NCI-H1048 (cell line): ENCODE results near the gene SLC2A4RG.

Experiments
- DNase-seq: peaks from one replicate; lab custom pipeline; 2025; lab: John Stamatoyannopoulos, UW

SLC2A4RG gene, protein sequence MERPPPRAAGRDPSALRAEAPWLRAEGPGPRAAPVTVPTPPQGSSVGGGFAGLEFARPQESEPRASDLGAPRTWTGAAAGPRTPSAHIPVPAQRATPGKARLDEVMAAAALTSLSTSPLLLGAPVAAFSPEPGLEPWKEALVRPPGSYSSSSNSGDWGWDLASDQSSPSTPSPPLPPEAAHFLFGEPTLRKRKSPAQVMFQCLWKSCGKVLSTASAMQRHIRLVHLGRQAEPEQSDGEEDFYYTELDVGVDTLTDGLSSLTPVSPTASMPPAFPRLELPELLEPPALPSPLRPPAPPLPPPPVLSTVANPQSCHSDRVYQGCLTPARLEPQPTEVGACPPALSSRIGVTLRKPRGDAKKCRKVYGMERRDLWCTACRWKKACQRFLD

DNA sequence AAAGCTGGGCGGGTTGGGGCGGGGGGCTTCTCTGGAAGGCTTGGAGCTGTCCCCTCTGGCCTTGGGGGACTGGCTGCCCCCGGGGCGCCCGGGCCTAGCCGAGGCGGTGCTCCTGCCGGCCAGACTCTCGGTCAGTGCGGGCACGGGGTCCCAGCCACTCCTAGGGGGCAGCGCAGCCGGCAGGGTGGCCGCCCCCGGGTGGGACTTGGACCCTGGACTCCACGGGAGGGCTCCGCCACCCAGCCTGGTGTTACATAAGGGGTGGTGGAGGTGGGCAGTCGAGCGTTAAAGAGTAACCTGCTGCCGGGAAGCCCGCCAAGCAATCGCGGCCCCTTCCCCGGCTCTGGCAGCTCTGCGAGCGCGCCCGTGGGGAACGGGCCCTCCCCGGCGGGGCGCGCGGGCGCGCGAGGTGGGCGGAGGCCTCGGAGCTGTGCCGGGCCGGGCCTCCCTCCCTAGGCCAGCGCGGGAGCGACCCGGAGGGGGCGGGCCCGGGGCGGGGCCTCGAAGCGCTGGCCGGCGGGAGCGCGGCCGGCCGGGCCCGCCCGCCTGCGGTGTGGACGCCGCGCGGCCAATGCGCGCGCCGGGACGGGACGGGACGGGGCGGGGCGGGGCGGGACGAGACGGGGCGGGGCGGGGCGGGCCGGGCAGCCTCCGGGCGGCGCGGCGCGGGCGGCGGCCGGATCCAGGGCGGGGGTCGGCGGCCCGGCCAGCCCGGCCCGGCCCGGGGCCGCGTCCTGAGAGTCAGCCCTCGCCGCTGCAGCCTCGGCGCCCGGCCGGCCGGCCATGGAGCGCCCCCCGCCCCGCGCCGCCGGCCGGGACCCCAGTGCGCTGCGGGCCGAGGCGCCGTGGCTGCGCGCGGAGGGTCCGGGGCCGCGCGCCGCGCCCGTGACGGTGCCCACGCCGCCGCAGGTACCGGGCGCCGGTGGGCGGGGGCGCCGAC, at the start of gene SLC2A4RG:
Gene SLC2A4RG, plus strand, starts transcription at position 647 of the 940 bp plus-strand sequence. Its CDS starts 137 bp downstream, at position 784.
- peak; percentile 47 for DNase-seq

DNA sequence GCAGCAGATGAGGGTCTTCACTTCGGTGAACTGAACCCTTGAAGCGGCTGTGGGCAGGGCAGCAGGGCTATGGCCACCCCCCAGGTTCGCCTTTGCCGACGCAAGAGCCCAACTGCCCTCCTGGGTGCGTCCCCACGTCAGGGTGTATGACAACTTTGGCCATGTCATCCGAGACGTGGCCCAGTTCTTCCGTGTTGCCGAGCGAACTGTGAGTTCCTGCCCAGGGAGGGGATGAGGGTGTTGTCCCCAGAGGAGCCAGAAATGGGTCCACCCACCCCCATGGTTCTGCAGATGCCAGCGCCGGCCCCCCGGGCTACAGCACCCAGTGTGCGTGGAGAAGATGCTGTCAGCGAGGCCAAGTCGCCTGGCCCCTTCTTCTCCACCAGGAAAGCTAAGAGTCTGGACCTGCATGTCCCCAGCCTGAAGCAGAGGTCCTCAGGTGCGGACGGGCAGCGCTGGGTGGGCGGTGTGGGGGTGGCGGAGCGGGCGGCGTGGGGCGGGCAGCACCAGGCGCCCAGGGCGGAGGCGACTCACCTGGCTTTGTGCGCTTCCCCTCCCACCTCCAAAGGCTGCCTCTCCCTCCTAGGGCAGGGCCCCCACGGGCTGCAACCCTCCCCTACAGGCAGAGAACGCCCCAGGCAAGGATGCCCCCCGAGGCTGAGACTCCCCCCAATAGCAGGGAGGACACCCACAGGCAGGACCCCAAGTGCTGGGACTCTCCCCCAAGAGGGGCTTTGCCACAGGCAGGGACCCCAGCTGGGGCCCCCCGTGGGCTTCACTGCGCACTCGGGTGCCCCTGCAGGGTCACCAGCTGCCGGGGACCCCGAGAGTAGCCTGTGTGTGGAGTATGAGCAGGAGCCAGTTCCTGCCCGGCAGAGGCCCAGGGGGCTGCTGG, 49.3 kb upstream of the SLC2A4RG start:
- DNase-seq: no peak

DNA sequence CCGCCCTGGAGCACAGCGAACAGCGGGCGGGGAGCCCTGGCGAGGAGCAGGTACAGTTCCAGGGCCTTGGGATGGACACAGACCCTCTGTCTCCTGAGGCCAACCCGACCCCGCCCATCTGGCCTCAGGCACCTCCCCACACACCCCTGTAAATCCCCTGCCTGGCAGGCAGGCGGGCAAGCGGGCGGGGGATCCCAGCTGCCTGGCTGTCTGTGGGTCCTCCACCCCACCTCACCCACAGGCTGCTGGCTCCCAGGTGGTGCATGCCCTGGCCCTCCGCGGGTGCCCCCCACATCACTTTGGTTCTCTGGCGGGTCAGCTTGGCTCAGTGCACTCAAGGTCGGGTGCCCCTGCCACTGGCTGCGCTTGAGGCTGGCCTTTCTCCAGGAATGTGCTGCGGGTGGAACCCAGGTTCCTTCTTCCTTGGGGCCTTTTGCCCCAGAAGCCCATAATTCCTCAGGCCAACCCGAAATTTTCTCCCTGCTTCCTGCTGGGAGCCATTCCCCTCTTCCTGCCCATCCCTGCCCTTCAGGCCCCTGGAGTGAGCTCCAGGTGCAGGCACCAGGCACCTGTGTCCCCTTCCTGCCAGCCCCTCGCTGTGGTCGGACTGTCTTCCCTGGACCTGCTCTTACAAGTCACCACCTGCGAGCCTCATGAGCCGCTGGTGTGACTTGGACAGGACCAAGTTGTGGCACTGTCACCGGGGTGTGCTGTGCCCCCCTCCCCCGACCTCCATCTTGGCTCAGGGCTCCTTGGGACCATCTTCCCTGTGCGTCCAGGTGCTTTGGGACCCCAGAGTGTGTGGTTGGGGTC, 48.5 kb upstream of the SLC2A4RG start:
- DNase-seq: no peak

DNA sequence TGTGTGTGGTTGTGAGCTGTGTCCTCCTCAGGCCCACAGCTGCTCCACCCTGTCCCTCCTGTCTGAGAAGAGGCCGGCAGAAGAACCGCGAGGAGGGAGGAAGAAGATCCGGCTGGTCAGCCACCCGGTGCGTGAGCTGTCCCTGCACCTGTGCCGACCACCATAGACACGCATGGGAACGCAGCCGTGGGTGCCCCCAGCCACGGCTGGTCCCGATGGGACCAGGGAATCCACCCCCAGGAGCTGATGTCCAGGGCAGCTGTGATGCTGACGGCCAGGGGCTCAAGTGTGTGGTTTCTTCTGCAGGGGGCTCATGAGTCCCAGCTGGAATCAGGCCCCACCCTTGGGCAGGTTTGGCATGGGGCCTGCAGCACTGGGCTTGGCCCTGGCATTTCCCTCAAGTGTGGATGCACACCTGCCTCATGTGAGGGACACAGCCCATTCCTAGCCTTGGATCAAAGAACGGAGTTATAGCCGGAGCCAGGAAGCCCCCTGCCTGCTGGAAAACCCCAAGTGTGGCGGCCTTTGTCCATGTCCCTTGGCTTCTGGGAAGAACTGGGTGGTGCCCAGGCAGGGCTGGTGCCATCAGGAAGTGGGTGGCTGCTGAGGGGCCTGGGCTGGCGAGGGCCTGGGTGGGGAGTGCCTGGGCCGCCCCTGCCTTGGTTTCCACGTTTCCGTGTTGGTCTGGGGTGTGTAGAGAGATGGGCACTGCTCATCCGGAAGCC, 47.7 kb upstream of the SLC2A4RG start:
- no peak for DNase-seq

DNA sequence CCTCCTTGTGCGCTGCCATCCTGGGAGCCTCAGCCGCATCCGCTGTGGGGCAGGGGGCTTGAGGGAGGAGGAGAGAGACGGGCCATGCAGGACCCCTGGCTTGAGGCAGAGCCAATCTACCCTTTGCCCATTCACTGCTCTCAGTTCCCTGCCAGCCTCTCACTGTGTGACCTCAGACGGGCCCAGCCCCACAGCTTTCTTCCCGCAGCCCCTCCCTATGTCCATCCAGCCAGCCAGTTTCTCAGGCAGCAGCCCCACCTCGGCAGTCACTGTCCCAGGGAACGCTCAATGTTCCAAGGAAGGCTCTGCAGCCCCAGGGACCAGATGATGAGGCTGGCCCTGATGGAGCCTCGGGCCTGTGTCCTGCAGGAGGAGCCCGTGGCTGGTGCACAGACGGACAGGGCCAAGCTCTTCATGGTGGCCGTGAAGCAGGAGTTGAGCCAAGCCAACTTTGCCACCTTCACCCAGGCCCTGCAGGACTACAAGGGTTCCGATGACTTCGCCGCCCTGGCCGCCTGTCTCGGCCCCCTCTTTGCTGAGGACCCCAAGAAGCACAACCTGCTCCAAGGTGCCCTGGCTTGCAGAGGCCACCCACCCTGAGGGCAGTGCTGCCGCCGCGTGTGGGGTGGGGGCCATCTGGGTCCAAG, 47.0 kb upstream of the SLC2A4RG start:
- DNase-seq: no peak

DNA sequence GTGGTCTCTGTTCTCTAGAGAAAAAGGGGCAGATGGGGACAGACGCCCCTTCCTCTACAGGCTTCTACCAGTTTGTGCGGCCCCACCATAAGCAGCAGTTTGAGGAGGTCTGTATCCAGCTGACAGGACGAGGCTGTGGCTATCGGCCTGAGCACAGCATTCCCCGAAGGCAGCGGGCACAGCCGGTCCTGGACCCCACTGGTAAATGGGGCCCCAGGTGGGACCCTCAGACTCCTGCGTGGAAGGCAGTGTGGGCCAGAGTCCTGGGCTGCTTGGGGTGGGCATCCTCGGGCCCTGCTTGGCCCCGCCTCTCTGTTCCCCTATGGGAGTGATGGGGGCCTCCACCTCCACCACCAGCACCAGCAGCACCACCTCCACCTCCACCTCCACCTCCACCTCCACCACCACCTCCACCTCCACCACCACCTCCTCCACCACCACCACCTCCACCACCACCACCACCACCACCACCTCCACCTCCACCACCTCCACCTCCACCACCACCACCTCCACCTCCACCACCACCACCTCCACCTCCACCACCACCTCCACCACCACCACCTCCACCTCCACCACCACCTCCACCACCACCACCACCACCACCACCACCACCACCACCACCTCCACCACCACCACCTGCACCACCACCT, 46.4 kb upstream of the SLC2A4RG start:
- no peak for DNase-seq

DNA sequence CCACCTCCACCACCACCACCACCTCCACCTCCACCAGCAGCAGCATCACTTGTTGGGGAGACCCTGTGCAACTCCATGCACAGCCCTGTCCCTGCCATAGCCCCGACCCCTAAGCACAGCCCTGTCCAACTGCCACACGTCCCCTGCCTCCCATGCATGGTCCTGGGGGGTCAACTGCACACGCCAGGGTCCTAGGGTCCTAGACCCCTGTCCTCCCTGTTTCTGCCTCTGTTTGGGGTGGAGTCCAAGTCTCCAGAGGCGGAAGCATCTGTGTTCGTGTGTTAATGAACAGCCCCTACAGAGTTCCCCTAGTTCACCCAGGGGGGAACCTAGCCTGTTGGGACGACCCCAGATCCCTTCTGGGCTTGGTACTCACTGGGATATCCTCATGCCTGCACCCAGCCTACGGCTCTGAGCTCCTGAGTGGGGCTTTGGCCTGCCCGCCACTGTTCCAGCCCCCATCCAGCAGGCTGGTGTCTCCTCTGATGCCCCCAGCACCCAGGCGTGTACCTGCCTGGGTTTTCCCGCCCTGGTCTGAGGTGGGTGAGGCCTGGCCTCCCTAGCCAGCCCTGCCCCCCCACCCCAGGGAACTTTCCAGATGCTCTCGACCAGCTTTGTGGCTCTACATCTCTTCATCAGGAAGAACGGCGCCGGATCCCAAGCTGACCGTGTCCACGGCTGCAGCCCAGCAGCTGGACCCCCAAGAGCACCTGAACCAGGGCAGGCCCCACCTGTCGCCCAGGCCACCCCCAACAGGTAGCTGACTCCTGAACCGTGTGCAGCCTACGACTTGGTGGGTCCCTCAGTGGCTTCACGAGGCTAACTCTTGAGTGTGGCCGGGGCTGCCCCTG, 45.6 kb upstream of the SLC2A4RG start:
- DNase-seq: no peak

DNA sequence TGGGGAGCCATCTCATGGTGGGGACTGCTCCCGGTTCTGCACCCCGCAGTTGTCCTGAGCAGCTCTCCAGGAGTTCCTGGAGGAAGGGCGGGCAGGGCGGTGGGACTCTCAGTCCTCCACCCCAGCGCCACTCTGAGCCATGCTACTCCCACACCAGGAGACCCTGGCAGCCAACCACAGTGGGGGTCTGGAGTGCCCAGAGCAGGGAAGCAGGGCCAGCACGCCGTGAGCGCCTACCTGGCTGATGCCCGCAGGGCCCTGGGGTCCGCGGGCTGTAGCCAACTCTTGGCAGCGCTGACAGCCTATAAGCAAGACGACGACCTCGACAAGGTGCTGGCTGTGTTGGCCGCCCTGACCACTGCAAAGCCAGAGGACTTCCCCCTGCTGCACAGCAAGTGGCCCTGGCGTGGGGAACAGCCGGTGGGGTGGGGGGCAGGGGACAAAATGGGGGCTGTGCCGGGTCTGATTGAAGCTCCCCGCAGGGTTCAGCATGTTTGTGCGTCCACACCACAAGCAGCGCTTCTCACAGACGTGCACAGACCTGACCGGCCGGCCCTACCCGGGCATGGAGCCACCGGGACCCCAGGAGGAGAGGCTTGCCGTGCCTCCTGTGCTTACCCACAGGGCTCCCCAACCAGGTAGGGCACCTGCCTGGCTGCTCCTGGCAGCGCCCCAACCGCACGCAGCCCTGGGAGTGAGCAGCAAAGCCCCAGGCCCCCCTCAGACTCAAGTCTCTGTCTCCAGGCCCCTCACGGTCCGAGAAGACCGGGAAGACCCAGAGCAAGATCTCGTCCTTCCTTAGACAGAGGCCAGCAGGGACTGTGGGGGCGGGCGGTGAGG, 44.8 kb upstream of the SLC2A4RG start:
- no peak for DNase-seq

DNA sequence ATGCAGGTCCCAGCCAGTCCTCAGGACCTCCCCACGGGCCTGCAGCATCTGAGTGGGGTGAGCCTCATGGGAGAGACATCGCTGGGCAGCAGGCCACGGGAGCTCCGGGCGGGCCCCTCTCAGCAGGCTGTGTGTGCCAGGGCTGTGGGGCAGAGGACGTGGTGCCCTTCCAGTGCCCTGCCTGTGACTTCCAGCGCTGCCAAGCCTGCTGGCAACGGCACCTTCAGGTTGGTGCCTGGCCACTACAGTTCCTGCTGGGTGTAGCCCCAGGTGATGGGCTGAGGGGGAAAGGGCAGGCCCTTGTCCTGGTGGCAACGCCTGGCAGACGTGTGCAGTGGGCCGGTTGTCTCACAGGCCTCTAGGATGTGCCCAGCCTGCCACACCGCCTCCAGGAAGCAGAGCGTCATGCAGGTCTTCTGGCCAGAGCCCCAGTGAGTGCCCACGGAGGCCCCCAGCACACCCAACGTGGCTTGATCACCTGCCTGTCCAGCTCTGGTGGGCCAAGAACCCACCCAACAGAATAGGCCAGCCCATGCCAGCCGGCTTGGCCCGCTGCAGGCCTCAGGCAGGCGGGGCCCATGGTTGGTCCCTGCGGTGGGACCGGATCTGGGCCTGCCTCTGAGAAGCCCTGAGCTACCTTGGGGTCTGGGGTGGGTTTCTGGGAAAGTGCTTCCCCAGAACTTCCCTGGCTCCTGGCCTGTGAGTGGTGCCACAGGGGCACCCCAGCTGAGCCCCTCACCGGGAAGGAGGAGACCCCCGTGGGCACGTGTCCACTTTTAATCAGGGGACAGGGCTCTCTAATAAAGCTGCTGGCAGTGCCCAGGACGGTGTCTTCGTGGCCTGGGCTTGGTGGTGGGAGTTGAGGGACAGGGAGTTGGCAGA, 43.9 kb upstream of the SLC2A4RG start:
- no peak for DNase-seq

DNA sequence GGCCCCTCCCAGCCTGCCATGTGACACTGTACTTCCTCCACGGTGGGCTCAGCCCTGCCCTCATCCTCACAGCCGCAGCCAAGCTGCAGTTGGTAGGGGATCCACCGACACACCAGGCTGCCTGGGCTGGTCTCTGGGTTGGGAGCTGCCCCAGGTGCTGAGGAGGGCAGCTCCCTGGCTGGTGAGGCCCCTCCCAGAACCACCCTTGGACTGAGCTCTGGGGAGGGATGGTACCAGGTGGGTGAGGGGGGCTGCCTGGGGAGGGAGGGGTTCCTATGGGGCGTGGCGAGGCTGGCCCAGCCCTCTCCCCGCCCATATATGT, 43.3 kb upstream of the SLC2A4RG start:
- no peak for DNase-seq

- no peak for DNase-seq
These were observed 42.8 kb upstream of the SLC2A4RG start, which contains the start of gene TNFRSF6B for GRCh38 chr20:63696628-63697356. TNFRSF6B (plus strand) TSS chr20:63696652; CDS start chr20:63696768, 116 bp downstream.

- DNase-seq: no peak
These were observed 42.2 kb upstream of the SLC2A4RG start for GRCh38 chr20:63697357-63697867.

DNA sequence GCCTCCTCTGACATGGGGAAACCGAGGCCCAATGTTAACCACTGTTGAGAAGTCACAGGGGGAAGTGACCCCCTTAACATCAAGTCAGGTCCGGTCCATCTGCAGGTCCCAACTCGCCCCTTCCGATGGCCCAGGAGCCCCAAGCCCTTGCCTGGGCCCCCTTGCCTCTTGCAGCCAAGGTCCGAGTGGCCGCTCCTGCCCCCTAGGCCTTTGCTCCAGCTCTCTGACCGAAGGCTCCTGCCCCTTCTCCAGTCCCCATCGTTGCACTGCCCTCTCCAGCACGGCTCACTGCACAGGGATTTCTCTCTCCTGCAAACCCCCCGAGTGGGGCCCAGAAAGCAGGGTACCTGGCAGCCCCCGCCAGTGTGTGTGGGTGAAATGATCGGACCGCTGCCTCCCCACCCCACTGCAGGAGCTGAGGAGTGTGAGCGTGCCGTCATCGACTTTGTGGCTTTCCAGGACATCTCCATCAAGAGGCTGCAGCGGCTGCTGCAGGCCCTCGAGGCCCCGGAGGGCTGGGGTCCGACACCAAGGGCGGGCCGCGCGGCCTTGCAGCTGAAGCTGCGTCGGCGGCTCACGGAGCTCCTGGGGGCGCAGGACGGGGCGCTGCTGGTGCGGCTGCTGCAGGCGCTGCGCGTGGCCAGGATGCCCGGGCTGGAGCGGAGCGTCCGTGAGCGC, 41.6 kb upstream of the SLC2A4RG start:
- no peak for DNase-seq

GRCh38 chr20:63698739-63699465, 40.7 kb upstream of the SLC2A4RG start:
- DNase-seq: no peak
